Stimulated activated CD8-positive, alpha-beta memory T cell treated with anti-CD3 and anti-CD28 coated beads, Interleukin-12 subunit alpha, Interleukin-12 subunit beta, amount 100 ng/mL, for 24 hours (primary cell): ENCODE measurements around the gene GZMA.
"Not testable (repeated sequence)": the region's sequence is repeated elsewhere in the genome, so short reads cannot be mapped to it uniquely, and the experiment has no call there.

Experiments used
- DNase-seq: peaks from one replicate; pipeline ENCODE4 v3.0.0-alpha.2; 2020; ENCODE audit errors: extremely low read depth

GZMA gene

GRCh38 chr5:55102348-55102747 is at the start of gene GZMA:
GZMA (plus strand) TSS chr5:55102646; CDS start chr5:55102683, 37 bp downstream.
- DNase-seq = no peak

DNA sequence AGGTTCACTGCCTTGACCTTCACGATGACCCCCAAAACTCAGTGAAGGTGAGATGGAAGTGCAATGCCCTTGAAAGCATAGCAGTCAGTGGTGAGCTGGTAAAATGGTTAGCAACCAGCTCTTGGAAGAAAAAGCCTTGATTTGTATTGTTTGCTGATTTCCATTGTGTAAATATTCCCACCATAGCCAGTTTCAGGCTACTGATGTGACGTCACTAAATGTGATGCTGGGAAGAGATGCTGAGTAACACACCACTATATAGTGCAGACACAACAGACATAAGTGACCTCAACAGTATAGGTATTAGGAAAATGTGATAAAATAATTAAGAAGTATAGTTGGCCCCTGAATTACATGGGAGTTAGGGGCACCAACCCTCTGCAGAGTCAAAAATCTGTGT is 47.3 kb upstream of the GZMA start:
- no peak for DNase-seq

- DNase-seq = peak; percentile 22
Observed at GRCh38 chr5:55062039-55062779, 40.2 kb upstream of the GZMA start.

DNA sequence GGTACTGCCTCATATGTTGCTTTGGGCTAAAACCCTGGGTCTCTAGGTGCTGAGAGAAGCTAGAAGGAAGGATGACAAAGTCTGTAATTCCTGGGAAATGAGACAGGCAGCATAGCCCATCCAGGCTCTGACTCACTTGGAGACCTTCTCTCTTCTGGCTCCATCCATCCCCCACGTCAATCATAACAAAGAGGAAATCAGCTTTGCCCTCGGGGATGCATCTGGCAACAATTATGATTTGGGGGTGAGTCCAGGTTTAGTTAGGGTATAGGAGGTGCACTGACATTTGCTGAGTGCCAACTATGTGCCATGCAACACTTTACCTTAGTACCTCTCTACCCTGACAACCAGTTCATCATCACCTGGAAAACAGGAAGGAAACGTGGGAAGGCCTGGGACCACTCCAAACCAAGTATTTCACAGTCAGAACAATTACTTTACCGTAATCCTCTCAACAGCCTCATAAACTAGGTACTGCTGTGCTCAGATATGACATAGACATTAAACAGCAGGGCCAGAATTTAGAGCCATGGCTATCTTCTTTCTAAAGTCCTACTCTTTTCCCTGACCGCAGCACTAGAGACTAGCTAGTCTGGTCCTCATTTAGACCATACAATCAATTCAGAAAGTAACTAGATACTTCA is 39.1 kb upstream of the GZMA start:
- no peak for DNase-seq

DNA sequence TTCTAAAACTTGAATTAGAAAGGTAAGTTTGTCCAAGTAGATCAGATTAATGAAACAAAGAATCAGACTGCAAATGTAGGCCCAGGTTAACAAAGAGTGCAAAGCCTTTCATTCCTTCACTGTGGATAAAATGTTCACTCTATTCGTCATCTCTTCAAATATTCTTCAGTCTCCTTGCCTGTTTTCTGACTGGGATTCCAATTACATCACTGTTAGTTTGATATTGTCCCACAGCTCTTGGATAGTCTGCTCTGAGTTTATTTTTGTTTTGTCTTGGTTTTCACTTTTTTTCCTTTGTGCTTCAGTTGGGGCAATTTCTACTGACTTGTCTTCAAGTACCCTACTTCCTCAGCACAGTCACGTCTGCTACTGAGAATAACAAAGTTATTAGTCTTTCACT is 38.5 kb upstream of the GZMA start:
- DNase-seq = no peak

DNA sequence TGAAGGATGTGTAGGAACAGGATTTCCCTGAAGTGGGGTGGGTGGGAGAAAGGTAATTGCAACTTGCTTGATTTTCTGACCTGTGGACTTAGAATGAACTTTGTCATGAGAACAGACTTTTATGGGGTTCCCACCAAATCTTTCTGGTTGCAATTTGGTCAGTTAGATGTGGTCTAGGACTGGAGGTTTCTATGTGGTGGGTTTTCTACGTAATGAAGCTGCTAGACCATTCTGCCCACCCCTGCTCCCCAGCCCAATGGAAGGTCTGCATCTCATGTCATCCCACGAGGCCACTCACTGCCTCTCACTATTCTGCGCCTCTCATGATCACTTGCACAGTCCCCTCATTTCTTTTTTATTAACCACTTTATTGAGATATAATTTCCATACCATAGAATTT is 37.9 kb upstream of the GZMA start:
- DNase-seq = no peak

GRCh38 chr5:55066277-55066676 is 36.2 kb upstream of the GZMA start:
- no peak for DNase-seq

- DNase-seq = no peak
Observed at GRCh38 chr5:55070968-55071367, 31.5 kb upstream of the GZMA start.

DNA sequence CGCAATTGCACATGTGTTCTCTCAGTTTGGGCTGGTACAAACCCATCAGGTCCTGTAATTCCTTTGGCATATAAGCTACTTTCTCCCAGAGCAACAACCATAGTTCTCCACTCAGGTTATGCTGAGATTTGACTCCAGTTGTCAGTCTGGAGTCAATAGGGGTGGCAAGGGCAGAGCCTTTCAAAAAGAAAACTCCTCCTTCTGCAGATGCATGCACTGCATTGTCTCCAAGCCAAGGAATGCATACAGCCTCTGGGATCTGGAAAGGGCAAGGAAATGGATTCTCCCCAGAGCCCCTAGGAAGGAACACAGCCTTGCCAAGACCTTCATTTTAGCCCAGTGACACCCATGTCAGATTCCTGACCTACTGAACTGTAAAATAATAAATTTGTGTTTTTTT is 31.0 kb upstream of the GZMA start:
- no peak for DNase-seq

- DNase-seq = no peak
Observed at GRCh38 chr5:55072666-55073065, 29.8 kb upstream of the GZMA start.

- DNase-seq = no peak
Observed at GRCh38 chr5:55073211-55073610, 29.2 kb upstream of the GZMA start.

DNA sequence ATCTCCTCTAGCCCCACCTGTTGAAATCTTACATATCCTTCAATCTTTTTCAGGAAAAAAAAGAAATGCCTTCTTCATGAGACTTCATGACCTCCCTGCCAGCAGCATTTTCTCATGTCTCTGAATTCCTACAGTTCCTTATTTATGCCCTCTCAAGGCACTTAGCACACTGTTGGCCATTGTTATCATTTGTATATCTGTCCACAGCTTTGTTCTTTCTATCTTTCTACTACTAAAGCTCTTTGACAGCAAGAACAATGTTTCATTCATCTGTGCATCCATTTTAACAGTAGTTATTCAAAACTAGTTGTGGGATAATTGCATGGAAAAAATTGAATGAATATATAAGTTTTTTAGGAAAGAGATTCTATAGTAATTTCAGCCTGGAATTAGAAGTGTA is 20.9 kb upstream of the GZMA start:
- DNase-seq = no peak

DNA sequence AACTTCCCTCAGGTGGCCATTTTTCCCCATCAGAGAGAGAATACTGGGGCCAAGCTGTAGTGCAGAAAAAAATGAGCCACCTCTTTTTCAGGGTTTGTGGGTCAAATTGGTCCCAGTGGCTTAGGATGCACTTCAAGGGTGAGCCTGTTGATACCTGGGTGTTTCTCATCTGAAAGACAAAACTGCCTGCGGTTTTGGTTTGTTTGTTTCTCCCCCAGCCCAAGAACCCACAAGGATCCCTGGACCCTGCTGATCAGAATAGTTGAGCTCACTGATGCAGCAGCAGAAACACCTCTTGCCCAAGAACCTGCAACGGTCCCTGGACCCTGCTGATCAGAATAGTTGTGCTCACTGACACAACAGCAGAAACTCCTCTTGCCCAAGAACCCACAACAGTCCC is 13.1 kb upstream of the GZMA start:
- DNase-seq = not testable (repeated sequence)

DNA sequence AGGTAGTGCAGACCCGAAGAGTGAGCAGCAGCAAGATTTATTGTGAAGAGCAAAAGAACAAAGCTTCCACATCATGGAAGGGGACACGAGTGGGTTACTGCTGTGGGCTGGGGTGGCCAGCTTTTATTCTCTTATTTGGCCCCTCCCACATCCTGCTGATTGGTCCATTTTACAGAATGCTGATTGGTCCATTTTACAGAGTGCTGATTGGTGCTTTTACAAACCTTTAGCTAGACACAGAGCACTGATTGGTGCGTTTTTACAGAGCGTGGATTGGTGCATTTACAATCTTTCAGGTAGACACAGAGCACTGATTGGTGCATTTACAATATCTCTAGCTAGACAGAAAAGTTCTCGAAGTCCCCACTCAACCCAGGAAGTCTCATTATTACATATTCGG is 11.4 kb upstream of the GZMA start:
- not testable (repeated sequence) for DNase-seq

- no peak for DNase-seq
Observed at GRCh38 chr5:55096182-55096581, 6.3 kb upstream of the GZMA start.

DNA sequence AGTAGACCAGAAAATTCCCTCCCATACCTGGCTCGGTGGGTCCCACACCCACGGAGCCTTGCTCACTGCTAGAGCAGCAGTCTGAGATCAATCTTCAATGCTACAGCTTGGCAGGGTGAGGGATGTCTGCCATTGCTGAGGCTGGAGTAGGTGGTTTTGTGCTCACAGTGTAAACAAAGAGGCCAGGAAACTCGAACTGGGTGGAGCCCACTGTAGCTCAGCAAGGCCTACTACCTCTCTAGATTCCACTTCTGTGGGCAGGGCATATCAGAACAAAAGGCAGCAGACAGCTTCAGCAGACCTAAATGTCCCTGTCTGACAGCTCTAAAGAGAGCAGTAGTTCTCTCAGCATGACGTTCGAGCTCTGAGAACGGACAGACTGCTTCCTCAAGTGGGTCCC is 5.6 kb upstream of the GZMA start:
- DNase-seq = no peak

DNA sequence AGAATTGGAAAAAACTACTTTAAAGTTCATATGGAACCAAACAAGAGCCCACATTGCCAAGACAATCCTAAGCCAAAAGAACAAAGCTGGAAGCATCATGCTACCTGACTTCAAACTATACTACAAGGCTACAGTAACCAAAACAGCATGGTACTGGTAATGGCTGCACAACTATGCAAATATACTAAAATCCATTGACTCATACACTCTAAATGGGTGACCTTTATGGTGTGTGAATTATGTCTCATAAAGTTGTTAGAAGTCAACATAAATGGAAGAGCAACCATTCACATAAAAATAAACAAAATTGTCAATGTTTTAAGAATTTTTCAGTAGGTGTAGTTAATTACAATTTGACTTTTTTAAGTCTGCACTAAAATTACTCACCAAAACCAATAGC is 1.3 kb upstream of the GZMA start:
- DNase-seq = not testable (repeated sequence)

- DNase-seq = no peak
Observed at GRCh38 chr5:55101556-55102276, 730 bp upstream of the GZMA start.

DNA sequence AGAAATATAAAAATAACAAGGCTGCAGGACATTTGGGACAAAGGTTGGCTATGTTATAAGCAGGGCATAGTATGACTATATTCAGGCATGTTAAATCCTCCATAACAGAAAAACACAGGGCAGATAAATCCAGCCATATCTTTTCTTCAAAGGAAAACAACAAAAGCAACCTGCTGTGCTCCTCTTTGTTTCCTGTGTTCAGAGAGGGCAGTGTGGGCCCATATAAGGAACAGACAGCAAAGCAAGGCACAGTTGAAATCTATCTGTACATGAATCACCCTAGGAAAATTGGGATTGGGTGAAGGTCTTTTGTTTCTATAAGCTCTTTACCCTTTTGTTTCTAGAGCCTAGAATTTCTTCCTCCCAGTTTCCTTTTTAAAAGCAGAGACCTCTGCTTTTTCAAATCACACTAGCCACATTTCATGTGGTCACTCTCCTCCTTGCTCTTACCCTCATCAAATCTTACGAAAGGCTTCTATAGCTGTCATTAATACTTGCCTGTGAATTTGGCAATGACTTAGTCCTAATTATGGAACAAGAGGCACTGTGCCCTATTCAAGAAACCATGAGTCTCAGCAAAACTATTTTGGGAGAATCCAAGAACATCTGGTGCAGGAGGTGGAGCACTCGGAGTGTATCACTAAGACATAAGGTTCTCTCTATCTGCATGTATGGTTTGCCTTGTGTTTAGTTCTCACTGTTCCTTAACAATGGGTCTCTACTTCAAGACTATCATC is 1.8 kb downstream of the GZMA start:
- no peak for DNase-seq

DNA sequence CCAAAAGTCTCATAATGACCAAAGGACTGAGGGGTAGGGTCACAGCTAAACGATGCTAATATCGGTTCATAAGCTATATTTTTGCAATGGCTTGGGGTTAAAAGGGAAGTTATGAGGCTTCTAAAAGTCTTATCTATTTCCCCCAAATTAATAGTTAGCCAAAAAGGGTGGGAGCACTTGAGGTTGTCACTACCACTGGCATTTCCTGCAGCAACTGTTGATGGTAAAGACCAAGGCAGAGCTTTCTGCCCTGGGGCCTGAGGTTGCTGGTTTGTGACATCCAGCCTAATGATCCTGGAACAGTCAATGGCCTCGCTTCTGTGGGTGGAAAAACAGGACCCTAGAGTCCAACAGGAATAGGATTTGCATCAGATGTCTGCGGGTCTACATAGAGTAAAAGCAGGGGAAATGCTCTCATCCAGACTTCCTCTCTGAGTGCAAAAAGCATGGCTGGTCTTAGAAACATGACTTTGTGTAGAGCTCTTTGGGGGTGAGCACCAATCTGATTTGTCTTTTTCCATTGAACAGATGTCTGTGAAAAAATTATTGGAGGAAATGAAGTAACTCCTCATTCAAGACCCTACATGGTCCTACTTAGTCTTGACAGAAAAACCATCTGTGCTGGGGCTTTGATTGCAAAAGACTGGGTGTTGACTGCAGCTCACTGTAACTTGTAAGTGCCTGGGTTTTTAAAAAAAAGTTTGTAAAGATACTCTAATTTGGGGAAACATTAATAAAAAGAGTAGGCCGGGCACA is 2.7 kb downstream of the GZMA start:
- no peak for DNase-seq

DNA sequence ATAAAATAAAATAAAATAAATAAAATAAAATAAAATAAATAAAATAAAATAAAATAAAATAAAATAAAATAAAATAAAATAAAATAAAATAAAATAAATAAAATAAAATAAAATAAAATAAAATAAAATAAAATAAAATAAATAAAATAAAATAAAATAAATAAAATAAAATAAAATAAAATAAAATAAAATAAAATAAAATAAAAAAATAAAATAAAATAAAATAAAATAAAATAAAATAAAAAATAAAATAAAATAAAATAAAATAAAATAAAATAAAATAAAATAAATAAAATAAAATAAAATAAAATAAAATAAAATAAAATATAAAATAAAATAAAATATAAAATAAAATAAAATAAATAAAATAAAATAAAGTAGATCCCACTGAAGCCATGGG is 3.5 kb downstream of the GZMA start:
- DNase-seq = not testable (repeated sequence)

DNA sequence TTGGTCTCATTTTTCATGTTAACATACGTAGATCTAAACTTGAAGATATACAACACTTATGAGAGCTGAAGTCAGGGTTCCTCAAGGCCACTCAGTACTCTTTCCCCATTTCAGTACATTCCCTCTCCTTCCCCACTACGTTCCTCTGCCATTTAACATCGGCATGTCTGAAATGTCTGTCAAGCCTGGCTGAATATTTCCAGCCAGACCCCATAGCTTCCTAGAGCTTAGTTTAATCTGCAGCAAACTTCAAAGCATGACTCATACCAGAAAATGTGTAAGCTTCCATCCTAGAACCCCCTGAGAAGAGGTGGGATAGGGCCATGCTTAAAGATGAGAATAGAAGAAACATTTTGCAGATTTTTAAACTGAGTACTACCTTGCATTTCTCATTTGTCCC is 6.2 kb downstream of the GZMA start:
- no peak for DNase-seq
